GM18951 (cell line): ENCODE data around the gene HCRT.

Experiments used
- POLR2A ChIP-seq: IDR thresholded peaks from 4 replicates; pipeline ENCODE4 v1.6.1; 2011; ENCODE audit warnings: mild to moderate bottlenecking; ENCODE audit not compliant: insufficient read length, insufficient read depth; ENCODE audit errors: extremely low read depth
- in situ Hi-C: fragments of 300-500 bp; cut with MboI; formaldehyde crosslinking; loops from one replicate; pipeline ENCODE4 v1.12.0; 2022; ENCODE audit warnings: low sequenced_read_pairs, mixed read lengths, inconsistent platforms; ENCODE audit not compliant: unreplicated experiment

HCRT gene

DNA sequence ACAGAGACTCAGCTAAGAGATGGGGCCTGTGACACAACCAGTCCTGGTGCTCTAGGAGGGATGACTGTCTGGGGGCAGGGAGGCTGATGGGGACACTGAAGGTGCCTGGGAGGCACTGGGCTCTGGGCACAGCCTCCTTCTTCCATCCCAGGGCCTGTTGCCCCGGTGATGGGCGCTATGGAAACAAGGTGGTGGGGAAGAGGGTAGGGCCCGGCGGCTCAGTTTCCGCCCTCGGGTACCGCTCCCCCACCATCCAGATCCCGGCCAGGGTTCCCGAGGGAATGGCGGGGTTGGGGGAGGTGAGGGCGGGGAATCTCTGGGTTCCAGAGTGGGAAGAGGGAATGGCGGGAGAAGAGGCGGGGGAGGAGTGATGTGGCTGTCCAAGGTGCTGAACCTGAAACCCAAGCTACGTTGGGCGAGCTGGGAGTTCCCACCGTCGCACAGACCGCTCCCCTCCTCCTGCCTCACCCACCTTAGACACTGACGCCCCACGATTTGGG is 5.3 kb downstream of the HCRT start:
- in situ Hi-C loops, result no loop called here
- no peak for TF ChIP-seq POLR2A

DNA sequence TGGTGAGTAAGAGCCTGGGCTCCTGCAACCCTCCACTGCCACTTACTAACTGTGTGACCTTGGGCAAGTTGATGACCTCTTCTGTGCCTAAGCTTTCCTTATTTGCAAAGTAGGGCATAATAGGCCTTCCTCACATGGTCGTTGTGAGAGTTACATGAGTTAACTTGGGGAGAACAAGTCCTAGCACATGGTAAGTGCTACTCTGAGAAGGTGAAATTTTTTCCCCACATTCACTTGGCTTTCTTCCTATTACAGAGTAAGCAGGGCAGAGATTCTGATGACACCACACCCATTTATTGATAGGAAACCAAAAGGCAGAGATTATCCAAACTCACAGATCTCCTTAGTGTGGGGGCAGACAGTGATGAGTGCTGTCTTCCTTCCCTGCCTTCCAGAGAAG is 5.9 kb downstream of the HCRT start:
- TF ChIP-seq POLR2A, result no peak
- in situ Hi-C loops, result no loop called here

DNA sequence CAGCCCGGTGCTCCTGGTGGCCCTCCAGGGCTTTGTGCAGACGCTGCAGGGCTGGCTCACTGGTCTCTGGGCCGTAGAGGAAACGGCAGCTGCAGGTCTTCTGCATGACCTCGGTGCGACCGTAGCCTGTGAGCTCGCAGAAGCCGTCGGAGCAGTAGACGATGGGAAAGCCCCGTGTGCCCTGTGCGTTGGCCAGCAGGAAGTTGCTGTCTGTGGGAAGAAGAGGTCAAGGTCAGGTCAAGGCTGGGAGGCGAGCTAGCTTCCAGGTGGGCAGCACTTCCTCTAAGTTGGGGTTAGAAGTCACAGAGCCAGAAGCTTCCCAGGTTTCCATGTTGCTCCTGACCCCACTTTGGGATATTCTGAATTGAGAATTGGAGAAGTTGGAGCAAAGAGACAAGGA is 6.4 kb downstream of the HCRT start:
- TF ChIP-seq POLR2A, result no peak
- in situ Hi-C loops, result no loop called here

DNA sequence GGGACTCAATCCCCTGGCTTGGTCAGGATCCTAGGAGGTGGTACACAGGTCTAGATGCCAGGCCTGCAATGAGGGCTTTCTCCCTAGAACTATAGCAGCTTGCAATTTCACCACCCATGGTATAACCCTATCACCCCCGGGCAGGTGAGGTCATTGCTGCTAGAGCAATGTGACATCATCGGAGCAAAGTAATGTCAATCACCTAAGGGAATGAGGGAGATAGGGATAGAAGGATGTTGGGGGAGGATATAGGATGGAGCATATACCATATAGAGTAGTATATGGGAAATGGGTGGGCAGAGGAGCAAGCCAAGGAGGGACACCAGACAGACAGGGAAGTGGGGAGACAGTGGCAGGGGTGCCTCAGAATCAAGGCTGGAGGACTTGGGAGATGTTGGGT is 7.6 kb downstream of the HCRT start:
- in situ Hi-C loops, result no loop called here
- no peak for TF ChIP-seq POLR2A

DNA sequence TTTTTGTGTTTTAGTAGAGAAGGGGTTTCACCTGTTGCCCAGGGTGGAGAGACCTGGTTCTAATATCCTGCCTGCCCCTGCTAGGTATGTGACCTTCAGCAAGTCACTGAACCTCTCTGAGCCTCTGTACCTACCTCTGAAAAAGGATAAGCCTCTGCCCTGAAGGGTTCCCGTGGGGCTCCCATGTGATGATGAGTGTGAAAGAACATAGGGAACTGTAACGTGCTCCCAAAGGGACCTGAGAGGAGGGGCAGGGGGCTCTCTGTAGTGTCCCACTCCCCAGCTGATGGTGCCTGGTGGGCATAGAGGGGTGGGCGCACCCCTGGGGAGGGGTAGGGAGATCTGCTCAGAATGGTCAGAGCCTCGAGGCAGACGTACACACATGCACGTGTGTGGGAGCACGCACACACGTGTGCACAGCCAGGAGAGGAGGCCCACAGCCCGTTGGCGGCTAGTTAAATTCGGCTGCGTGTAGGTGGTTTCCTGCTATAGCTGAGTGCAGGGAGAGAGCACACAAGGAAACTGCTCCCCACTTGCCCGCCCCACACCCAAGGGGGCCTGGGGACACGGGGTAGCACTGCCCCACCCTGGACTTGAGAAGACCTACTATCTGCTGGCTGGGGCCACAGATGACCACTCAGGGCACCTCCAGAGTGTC is 11.0 kb downstream of the HCRT start:
- TF ChIP-seq POLR2A, result no peak
- in situ Hi-C loops, result no loop called here

DNA sequence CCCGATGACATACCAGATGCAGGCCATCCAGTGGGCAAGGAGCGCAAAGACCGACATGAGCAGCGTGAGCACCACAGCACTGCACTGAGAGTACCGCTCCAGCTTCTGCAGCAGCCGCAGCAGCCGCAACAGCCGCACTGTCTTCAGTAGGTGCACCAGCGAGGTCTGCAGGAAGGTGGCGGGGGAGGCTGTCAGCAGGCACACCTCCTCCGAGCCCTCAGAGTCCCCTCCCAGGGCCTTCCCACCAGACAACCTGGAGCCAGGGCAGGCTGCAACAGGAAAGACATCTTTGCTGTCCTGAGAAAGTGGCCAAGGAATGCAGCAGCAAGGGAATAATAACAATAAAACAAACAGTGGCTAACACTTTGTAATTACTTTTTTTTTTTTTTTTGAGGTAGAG is 13.4 kb downstream of the HCRT start:
- TF ChIP-seq POLR2A, result no peak
- in situ Hi-C loops, result no loop called here

DNA sequence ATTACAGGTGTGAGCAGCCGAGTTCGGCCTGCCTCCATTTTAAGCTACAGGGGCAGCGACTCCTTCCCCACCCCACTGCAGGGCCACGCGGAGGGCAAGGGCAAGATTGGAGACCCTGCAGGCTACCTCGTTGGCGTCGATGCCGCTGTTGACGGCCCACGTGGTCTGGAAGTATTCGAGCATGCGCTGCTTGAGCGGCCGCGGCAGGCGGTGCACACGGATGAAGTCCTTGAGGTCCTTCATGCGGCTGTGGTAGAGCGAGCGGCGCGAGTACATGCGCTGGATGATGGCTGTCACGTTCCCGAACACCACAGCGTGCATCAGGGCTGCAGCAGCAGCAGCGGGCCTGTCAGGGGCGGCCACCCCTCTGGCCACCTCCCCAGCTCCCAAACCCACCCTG is 15.9 kb downstream of the HCRT start:
- TF ChIP-seq POLR2A, result no peak
- in situ Hi-C loops, result no loop called here

DNA sequence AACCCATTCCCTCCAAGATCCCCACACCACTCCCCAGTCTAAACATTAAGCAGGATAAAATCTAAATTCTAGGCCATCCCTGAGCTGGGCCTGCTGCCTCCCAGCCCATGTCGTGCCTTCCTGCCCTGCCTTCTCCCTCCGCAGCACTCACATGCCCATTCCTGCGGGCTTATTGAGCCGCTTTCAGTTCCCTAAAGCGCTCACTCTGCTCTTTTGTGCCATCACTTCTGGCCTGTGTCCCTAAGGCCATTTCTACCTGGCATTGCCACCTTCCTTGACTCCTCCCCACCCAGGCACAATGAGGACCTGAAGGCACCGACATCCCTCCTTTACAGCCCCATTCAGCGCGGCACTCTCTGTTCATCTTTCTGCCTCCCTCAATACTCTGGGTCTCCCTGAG is 17.4 kb downstream of the HCRT start:
- in situ Hi-C loops, result no loop called here
- no peak for TF ChIP-seq POLR2A

DNA sequence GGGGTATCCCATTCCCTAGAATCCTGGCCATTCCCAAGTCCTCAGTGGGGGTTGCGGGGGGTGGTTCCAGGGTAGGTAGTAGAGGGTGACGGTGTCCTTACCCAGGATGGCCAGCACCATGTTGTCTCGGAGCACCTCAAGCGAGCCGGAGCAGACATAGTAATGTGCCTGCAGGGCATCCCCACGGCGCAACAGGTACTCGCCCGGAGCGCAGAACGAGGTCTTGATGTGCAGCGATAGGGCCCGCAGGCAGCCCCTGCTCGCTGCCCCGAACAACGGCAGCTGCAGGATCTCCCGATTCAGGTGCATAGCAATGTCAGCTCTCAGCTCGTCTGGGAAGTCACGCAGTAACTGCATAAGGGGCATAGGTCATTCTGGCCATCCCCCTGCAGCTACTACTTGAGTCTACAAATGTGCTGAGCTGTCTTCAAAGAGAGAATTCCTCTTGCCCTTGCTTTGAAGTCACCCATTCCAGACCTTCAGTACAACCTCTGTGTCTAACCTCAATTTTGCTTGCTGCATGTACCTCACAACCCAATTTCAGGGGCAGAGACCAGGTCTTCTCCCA is 19.0 kb downstream of the HCRT start:
- TF ChIP-seq POLR2A, result no peak
- in situ Hi-C loops, result no loop called here

DNA sequence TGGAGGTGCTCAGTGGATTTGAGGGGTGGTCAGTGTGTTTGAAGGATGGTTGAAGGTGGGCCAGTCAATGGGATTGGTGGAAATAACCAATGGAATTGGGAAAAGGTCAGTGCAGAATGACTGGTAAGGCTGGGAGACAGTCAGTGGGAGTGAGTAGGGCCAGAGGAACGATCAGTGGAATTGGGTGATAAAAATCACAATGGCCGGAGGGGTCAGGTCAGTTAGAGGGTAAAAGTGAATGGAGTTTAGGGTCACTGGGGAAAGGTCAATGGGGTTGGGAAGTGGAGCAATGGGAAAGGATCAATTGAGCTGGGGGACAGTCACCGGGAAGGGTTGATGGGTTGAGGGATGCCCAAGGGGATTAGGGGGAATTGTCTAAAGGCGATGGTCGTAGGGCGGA is 19.5 kb downstream of the HCRT start:
- in situ Hi-C loops, result no loop called here
- TF ChIP-seq POLR2A, result no peak

DNA sequence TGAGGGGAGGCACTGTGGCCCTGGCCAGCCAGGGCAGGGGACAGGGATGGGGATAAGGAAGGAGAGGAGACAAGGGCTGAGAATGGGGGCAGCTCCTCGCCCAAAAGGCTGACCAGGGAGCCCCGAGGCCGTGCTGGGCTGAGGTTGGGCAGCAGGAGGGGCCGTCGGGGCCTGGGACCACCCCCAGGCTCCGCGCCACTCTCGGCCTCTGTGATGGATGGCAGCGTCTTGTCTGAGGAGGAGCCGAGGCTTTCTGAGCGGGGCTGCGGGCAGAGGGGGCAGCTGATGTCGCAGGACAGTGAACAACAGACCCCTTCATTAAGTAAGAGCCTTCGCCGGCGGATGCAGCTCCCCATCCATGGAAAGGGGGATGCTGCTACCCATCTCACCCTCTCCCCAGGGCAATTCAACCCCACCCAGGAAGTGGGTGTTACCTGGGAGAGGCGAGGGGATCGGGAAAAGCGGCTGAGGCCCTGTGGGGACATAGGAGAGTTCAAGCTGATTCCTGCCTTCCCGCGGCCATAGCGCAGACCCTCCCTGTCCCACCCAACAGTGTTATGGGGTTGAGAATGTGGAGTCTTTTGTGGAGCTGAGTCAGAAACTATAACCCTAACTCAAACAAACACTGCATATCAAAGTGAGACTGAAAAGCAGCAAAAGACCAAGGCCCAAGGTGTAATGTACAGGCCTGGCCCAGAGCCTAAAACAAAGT is 21.4 kb downstream of the HCRT start:
- in situ Hi-C loops, result no loop called here
- no peak for TF ChIP-seq POLR2A

DNA sequence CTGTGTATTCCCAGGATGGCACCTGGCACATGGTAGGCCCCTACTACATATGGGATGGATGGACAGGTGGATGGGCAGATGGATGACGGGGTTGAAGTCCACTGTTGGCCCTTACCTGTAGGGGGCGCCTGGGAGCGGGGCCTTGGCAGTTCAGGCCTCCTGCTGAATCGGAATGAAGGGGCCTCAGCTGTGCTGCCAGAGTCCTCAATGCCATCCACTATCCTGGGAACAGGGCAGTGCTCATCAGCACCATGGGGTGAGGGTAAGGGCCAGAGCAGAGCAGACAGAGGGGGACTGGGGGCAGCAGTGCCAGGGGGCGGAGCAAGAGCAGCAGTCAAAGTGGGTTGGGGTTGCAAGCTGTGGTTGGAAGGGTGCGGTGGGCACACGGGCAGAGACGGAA is 22.1 kb downstream of the HCRT start:
- in situ Hi-C loops, result no loop called here
- TF ChIP-seq POLR2A, result no peak

DNA sequence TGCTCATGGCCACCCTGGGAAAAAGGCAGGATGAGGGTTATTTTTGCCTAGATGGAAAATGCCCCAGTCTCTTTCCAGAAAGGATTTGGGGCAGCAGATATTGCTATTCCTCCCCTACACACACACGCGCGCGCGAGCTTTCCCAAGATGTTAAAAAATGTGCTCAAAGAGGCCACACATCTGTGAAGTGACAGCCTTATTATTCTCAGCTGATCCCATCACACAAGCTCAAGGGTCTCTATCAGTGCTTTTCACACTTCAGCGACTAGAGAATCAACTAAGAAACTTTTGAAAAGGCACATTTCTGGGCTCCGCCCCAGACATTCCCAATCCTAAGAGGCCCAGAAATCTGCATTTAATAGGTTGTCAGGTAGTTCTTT is 24.7 kb downstream of the HCRT start:
- no peak for TF ChIP-seq POLR2A
- in situ Hi-C loops, result no loop called here

DNA sequence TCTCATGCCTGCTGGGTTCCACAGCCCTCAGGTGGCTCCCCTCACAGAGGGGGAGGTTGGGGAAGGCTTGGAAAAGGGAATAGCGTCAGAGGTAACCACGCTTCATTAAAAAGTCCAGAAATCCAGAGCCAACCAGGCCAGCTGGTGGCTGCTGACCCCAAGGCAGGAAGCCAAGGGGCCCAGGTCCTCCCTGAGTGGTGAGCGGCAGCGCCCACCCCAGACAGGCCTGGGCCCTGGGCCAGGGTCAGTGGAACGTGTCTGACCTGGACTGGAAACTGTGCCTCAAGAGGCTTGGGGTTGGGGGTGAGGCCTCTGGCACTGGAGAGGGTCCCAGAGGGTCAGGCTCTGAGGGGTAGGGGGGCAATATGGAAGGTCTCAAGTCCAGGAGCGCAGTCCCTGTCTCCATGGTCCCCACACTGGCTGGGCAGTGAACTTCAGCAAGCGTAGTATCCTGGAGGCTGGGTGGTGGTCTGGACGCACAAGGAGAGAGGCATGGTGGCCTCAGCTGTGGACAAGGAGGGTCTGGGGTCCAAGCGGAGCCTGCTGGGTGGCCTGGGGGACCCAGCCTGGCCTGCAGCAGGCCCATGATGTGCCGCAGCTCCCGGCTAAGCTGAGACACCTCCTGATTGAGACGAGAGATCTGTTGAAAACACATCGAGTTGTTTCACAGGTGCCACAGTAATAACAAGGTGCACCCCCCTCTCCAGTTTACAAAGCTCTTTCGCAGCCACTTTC is 25.3 kb downstream of the HCRT start:
- TF ChIP-seq POLR2A, result no peak
- in situ Hi-C loops, result no loop called here

DNA sequence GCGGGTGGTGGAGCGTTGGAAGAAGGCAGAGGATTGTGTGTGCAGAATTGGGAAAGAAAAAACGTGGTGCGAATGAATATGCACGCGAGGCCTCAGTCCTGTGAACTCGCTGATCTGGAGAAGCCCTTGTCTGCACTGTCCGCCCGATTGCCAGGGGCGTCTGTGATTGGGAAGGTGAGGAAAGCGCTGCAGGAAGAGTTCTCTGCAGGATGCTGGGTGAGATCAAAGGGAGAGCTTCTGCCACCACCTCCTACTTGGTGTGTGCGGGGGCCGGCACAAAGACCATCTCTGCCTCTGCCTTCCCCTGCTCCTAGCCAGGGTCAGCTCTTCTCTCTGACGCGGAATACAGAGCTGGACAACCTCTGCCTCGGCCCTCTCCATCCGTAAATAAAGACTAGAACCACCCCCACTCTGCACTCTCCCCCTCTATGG is 29.6 kb downstream of the HCRT start:
- in situ Hi-C loops, result no loop called here

More for the DNA sequence above, 29.6 kb downstream of the HCRT start:
- TF ChIP-seq POLR2A, result no peak
